Mesendoderm (in vitro differentiated cells): ENCODE results near the gene SKA2.

ENCODE experiments used
- DNase-seq: peaks from one replicate; pipeline ENCODE4 v3.0.0; 2013
- H2AK5ac ChIP-seq: 2 replicates; pipeline ENCODE4 v1.6.1; 2013; ENCODE audit warnings: low read length, inconsistent platforms
- H2BK120ac ChIP-seq: 2 replicates; pipeline ENCODE4 v1.6.1; 2013; ENCODE audit warnings: low read depth, mild to moderate bottlenecking, low read length, moderate library complexity, mixed read lengths
- H2BK15ac ChIP-seq: replicated peaks from 2 replicates; pipeline ENCODE4 v1.6.1; 2013; ENCODE audit warnings: low read depth, mild to moderate bottlenecking, moderate library complexity
- H2BK5ac ChIP-seq: 2 replicates; pipeline ENCODE4 v1.6.1; 2013; ENCODE audit warnings: low read length, inconsistent platforms
- H3K18ac ChIP-seq: 2 replicates; pipeline ENCODE4 v1.6.1; 2013; ENCODE audit warnings: mild to moderate bottlenecking, low read length, mixed read lengths
- H3K23ac ChIP-seq: one replicate; pipeline ENCODE4 v1.6.1; 2013; ENCODE audit warnings: low read length
- H3K27ac ChIP-seq: 2 replicates; pipeline ENCODE4 v1.5.1; 2013; ENCODE audit warnings: low read depth, mild to moderate bottlenecking, inconsistent platforms, low read length, moderate library complexity
- H3K27me3 ChIP-seq: 2 replicates; pipeline ENCODE4 v1.6.1; 2013; ENCODE audit warnings: low read length, control low read depth, mild to moderate bottlenecking, inconsistent platforms; ENCODE audit not compliant: insufficient read depth, poor library complexity
- H3K36me3 ChIP-seq: 2 replicates; pipeline ENCODE4 v1.6.1; 2013; ENCODE audit warnings: low read length, inconsistent platforms; ENCODE audit not compliant: control insufficient read depth, insufficient read depth
- H3K4ac ChIP-seq: one replicate; pipeline ENCODE4 v1.6.1; 2013; ENCODE audit warnings: low read depth, mild to moderate bottlenecking, low read length, moderate library complexity
- H3K4me1 ChIP-seq: 2 replicates; pipeline ENCODE4 v1.6.1; 2013; ENCODE audit warnings: low read depth, low read length, inconsistent platforms; ENCODE audit not compliant: control insufficient read depth
- H3K4me2 ChIP-seq: 2 replicates; pipeline ENCODE4 v1.6.1; 2013; ENCODE audit warnings: low read length
- H3K4me3 ChIP-seq: 2 replicates; pipeline ENCODE4 v1.5.1; 2013; ENCODE audit warnings: mild to moderate bottlenecking, low read length
- H3K56ac ChIP-seq: one replicate; pipeline ENCODE4 v1.6.1; 2013; ENCODE audit warnings: low read length
- H3K79me1 ChIP-seq: 2 replicates; pipeline ENCODE4 v1.6.1; 2013; ENCODE audit warnings: low read length, inconsistent platforms
- H3K79me2 ChIP-seq: 2 replicates; pipeline ENCODE4 v1.6.1; 2013; ENCODE audit warnings: mild to moderate bottlenecking, low read length; ENCODE audit not compliant: control insufficient read depth, insufficient read depth
- H3K9ac ChIP-seq: 2 replicates; pipeline ENCODE4 v1.6.1; 2013; ENCODE audit warnings: low read length, inconsistent platforms
- H4K5ac ChIP-seq: one replicate; pipeline ENCODE4 v1.6.1; 2013; ENCODE audit warnings: low read length
- H4K8ac ChIP-seq: one replicate; pipeline ENCODE4 v1.6.1; 2013; ENCODE audit warnings: low read depth, mild to moderate bottlenecking, control low read depth, low read length, moderate library complexity
- WGBS: extraction: QIAGEN DNeasy Blood & Tissue Kit; methylation state at CpG from one replicate; pipeline ENCODE4 v1.1.7; 2013; ENCODE audit warnings: low lambda C conversion rate, missing lambda C conversion rate; ENCODE audit not compliant: insufficient coverage; ENCODE audit errors: extremely low coverage; 5-methylcytosine and 5-hydroxymethylcytosine counted together

The SKA2 gene

DNA sequence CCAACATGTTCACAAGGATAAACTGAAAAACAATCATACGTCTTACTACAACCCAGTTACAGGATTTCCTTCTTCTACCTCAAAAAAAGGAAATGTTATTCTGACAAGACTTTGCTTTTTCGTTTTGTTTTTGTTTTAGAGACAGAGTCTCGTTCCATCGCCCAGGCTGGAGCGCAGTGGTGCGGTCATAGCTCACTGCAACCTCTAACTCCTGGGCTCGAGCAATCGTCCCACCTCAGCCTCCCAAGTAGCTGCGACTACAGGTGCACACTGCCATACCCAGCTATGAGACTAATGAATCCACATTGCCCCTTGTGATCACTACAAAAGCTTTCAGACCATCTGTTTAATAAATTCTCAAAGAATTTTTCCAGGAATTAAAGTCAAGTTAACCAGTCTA lies 39.5 kb downstream of the SKA2 start:
- H4K5ac ChIP-seq = no peak overlapping the region
- no peak overlapping the region for H3K9ac ChIP-seq
- no peaks in the 10 kb centered on the region for H3K36me3 ChIP-seq
- H3K23ac ChIP-seq = no peak overlapping the region
- no peak overlapping the region for H4K8ac ChIP-seq
- no peak overlapping the region for H3K27ac ChIP-seq
- H2BK5ac ChIP-seq = no peak overlapping the region
- no peak overlapping the region for H2BK120ac ChIP-seq
- no peak overlapping the region for H3K56ac ChIP-seq
- peaks cover 3% of the 10 kb centered on the region for H3K79me1 ChIP-seq
- no peak overlapping the region for H3K4ac ChIP-seq
- no peak overlapping the region for H2AK5ac ChIP-seq
- WGBS = no CpG with 5 or more reads among the region's 9 CpGs
- H3K4me1 ChIP-seq = no peaks in the 10 kb centered on the region
- DNase-seq = no peak
- H3K79me2 ChIP-seq = peaks cover 6% of the 10 kb centered on the region
- H3K27me3 ChIP-seq = no peaks in the 10 kb centered on the region
- no peak overlapping the region for H3K4me2 ChIP-seq
- no peak overlapping the region for H3K4me3 ChIP-seq
- H2BK15ac ChIP-seq = no peak overlapping the region
- no peak overlapping the region for H3K18ac ChIP-seq

- Histone ChIP-seq H3K27me3 (no peaks in the 10 kb centered on the region), H2BK15ac (no peak overlapping the region), H4K5ac (no peak overlapping the region), H3K4me3 (no peak overlapping the region), H4K8ac (no peak overlapping the region), H3K4ac (no peak overlapping the region), H3K4me2 (no peak overlapping the region), H3K9ac (no peak overlapping the region), H3K56ac (no peak overlapping the region), H3K18ac (no peak overlapping the region), H3K79me1 (peaks cover 3% of the 10 kb centered on the region), H3K27ac (no peak overlapping the region), H2BK5ac (no peak overlapping the region), H3K23ac (no peak overlapping the region), H3K4me1 (no peaks in the 10 kb centered on the region), H3K79me2 (peaks cover 5% of the 10 kb centered on the region), H2BK120ac (no peak overlapping the region), H2AK5ac (no peak overlapping the region), H3K36me3 (no peaks in the 10 kb centered on the region)
- no peak for DNase-seq
- WGBS = no CpG with 5 or more reads among the region's 3 CpGs
Observed at GRCh38 chr17:59111539-59111938, 43.4 kb downstream of the SKA2 start.

DNA sequence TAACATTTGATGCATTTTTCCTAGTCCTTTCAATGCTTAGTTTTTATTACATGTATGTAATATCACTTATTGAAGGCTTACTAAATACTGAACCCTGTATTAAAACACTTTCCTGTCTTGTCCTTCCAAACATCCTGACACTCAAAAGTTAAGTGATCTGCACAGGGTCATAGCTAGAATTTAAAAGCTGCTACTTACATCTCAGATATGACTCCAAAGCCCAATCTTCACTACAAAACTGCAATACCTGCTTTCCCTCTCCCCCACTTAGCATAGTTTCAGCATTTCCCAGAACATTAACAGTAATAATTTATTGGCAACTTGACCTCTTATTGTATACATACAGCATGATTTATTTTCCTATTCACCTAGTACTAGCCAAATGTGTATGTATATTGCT lies 44.0 kb downstream of the SKA2 start:
- H2BK120ac ChIP-seq = no peak overlapping the region
- H2BK15ac ChIP-seq = no peak overlapping the region
- H3K4me2 ChIP-seq = no peak overlapping the region
- no peak overlapping the region for H4K5ac ChIP-seq
- peaks cover 7% of the 10 kb centered on the region for H3K79me2 ChIP-seq
- H3K23ac ChIP-seq = no peak overlapping the region
- H3K27ac ChIP-seq = no peak overlapping the region
- DNase-seq = no peak
- no peak overlapping the region for H4K8ac ChIP-seq
- no peak overlapping the region for H3K9ac ChIP-seq
- H3K4me1 ChIP-seq = no peaks in the 10 kb centered on the region
- H3K18ac ChIP-seq = no peak overlapping the region
- no peak overlapping the region for H2BK5ac ChIP-seq
- H3K4me3 ChIP-seq = no peak overlapping the region
- H3K4ac ChIP-seq = no peak overlapping the region
- H3K27me3 ChIP-seq = no peaks in the 10 kb centered on the region
- H3K56ac ChIP-seq = no peak overlapping the region
- no peaks in the 10 kb centered on the region for H3K36me3 ChIP-seq
- H2AK5ac ChIP-seq = no peak overlapping the region
- H3K79me1 ChIP-seq = peaks cover 3% of the 10 kb centered on the region

DNA sequence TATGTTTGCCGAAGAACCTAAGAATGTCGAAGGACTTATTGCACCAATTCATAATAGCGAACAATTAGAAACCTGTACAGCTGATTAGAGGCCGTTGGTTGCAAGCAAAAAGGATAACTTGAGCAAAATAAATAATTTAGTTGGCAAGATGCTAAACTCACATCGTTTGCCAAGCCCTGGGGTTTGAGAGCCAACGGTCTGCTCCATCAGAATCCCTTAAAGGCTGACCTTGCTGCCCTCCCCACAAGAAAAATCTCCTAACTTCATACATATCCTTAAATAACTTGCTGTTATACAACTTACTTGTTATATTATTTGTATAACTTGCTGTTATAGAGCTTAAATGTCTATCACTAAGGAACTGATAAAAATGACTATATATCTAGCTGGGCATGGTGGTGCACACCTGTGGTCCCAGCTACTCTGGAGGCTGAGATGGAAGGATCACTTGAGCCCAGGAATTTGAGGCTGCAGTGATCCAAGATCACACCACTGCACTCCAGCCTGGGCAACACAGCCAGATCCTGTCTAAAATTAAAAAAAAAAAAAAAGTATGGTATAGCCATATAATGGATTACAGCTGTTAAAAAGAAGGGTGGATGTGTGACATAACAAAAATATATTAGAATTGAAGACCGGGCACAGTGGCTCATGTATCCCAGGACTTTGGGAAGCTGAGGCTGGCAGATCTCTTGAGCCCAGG lies 46.4 kb downstream of the SKA2 start:
- DNase-seq = no peak
- H3K27ac ChIP-seq = no peak overlapping the region
- H2BK120ac ChIP-seq = no peak overlapping the region
- H3K4ac ChIP-seq = no peak overlapping the region
- H3K27me3 ChIP-seq = no peaks in the 10 kb centered on the region
- H3K23ac ChIP-seq = no peak overlapping the region
- H3K4me2 ChIP-seq = no peak overlapping the region
- no peak overlapping the region for H4K8ac ChIP-seq
- H2BK5ac ChIP-seq = no peak overlapping the region
- H2BK15ac ChIP-seq = no peak overlapping the region
- no peak overlapping the region for H3K4me3 ChIP-seq
- H3K56ac ChIP-seq = no peak overlapping the region
- no CpG with 5 or more reads among the region's 7 CpGs for WGBS
- no peaks in the 10 kb centered on the region for H3K36me3 ChIP-seq
- H3K79me1 ChIP-seq = peaks cover 2% of the 10 kb centered on the region
- no peak overlapping the region for H2AK5ac ChIP-seq
- H3K79me2 ChIP-seq = peaks cover 16% of the 10 kb centered on the region
- no peak overlapping the region for H4K5ac ChIP-seq
- H3K9ac ChIP-seq = no peak overlapping the region
- no peaks in the 10 kb centered on the region for H3K4me1 ChIP-seq
- no peak overlapping the region for H3K18ac ChIP-seq

GRCh38 chr17:59107306-59107670 lies 47.7 kb downstream of the SKA2 start:
- no peak overlapping the region for H2AK5ac ChIP-seq
- peaks cover 19% of the 10 kb centered on the region for H3K79me2 ChIP-seq
- H3K9ac ChIP-seq = peak overlapping the region; percentile 88
- H3K18ac ChIP-seq = no peak overlapping the region
- H3K36me3 ChIP-seq = no peaks in the 10 kb centered on the region
- no peak overlapping the region for H2BK15ac ChIP-seq
- H3K27ac ChIP-seq = peak overlapping the region; percentile 57
- peak overlapping the region; percentile 58 for H3K4me3 ChIP-seq
- H3K4me2 ChIP-seq = peak overlapping the region; percentile 92
- no peaks in the 10 kb centered on the region for H3K27me3 ChIP-seq
- peaks cover 2% of the 10 kb centered on the region for H3K79me1 ChIP-seq
- no peak overlapping the region for H2BK120ac ChIP-seq
- H3K4ac ChIP-seq = peak overlapping the region; percentile 18
- WGBS = no CpG with 5 or more reads among the region's 10 CpGs
- H2BK5ac ChIP-seq = no peak overlapping the region
- no peak overlapping the region for H4K8ac ChIP-seq
- H3K23ac ChIP-seq = no peak overlapping the region
- H4K5ac ChIP-seq = no peak overlapping the region
- no peak for DNase-seq
- H3K56ac ChIP-seq = peak overlapping the region; percentile 92
- no peaks in the 10 kb centered on the region for H3K4me1 ChIP-seq
